Measurements from ENCODE around the gene COX19. TPM values are rescaled to one million over a fixed set of nuclear protein-coding genes. Genes with fewer than 3 reads are reported as not detected.

COX19 gene
- total RNA-seq, 1 donor = 10.9 TPM

DNA sequence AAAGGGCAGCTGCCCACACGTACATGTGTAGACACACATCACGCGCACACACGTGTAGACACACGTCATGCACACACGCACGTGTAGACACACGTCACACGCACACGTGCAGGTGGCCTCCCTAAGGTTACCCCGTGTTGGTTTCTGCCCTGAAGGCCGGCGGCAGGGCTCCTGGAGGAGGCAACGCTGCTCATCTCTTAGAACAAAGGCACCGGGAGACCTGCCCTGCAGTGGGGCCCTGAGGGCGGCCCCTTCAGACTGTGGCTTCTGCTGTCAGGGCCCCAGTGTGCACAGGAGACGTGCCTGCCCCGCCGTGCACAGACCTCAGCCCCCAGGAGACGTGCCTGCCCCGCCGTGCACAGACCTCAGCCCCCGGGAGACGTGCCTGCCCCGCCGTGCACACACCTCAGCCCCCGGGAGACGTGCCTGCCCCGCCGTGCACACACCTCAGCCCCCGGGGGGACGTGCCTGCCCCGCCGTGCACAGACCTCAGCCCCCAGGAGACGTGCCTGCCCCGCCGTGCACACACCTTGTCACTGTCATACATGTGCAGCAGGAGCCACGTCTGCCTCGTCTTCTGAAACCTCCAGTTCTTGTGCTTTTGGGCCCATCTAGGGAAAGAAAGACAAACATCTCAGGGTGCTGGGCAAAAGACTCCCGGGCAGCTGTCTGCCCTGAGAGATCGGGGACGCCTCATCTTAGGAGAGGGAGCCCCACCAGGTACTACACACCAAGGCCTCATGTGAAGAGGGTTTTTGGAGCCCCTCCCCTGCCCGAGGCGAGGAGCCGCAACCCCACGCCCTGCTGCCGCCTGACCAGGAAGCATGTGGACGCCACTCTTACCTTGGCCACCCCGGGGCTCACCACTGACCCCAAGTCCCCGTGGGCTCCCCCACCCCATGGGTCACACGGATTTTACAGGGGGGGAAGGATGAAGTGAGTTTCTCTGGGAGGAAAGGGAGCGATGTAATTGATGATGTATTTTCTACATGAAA, 24.9 kb upstream of the COX19 start:
- TF ChIP-seq, protein P1, sequence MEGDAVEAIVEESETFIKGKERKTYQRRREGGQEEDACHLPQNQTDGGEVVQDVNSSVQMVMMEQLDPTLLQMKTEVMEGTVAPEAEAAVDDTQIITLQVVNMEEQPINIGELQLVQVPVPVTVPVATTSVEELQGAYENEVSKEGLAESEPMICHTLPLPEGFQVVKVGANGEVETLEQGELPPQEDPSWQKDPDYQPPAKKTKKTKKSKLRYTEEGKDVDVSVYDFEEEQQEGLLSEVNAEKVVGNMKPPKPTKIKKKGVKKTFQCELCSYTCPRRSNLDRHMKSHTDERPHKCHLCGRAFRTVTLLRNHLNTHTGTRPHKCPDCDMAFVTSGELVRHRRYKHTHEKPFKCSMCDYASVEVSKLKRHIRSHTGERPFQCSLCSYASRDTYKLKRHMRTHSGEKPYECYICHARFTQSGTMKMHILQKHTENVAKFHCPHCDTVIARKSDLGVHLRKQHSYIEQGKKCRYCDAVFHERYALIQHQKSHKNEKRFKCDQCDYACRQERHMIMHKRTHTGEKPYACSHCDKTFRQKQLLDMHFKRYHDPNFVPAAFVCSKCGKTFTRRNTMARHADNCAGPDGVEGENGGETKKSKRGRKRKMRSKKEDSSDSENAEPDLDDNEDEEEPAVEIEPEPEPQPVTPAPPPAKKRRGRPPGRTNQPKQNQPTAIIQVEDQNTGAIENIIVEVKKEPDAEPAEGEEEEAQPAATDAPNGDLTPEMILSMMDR (IDR thresholded peaks at IDR 0.05; ENCODE audit: extremely low read depth, low read depth, low read length) = no peak
- no peaks in the 10 kb centered on the region for H3K9me3 ChIP-seq (ENCODE audit: low read depth, low read length)
- peaks cover 18% of the 10 kb centered on the region for H3K36me3 ChIP-seq (ENCODE audit: insufficient read depth, low read length)
- peaks cover 2% of the 10 kb centered on the region for H4K20me1 ChIP-seq (ENCODE audit: insufficient read depth, low read length)
- H3K4me1 ChIP-seq (ENCODE audit: insufficient read depth, low read length) = no peaks in the 10 kb centered on the region
- DNase-seq (ENCODE audit: insufficient read length, low spot score, missing footprints) = no peak
- H3K4me3 ChIP-seq (ENCODE audit: insufficient read depth, low read length) = no peak overlapping the region
- no peaks in the 10 kb centered on the region for H3K27me3 ChIP-seq (ENCODE audit: insufficient read depth, low read length)
- H3K79me2 ChIP-seq (ENCODE audit: insufficient read depth, low read length) = no peaks in the 10 kb centered on the region
- no peak overlapping the region for H3K27ac ChIP-seq (ENCODE audit: low read depth, low read length)
- no peak overlapping the region for H3K4me2 ChIP-seq (ENCODE audit: insufficient read depth, low read length)
- no peak overlapping the region for H2AFZ ChIP-seq (ENCODE audit: low read length)

DNA sequence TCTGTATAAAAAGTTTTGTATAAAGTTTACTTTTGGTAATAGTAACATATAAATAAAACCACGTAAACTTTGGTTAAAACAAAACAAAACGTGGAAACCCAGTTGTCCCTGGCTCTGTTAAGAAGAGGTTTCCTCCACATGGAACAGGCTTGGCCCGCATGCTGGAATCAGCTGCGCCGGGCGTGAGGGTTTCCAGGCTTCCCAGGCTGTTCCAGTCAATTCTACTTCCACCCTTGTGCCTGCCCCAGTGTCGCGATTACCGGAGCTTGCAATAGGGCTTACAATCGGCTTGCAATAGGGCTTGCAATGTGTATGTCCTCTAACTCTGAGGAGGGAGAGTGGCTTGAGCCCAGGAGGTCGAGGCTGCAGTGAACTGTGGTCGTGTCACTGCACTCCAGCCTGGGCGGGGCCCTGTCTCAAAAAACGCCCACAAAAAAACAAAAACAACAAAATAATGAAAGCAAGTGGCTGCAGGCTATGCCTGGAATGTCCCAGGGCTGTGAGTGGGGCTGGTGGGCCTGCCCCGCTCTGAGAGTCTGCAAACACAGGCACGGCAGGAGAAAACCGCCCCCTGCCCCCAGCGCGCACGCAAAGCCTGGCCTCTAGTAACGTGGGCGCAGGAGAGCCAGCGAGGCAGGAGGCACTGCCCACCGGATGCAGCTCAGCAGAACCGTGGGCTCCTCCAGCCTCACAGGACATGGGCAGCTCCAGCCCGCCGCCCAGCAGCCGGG, 24.0 kb upstream of the COX19 start:
- DNase-seq (ENCODE audit: insufficient read length, low spot score, missing footprints) = no peak
- H3K4me1 ChIP-seq (ENCODE audit: insufficient read depth, low read length) = no peaks in the 10 kb centered on the region
- H3K27me3 ChIP-seq (ENCODE audit: insufficient read depth, low read length) = no peaks in the 10 kb centered on the region
- H4K20me1 ChIP-seq (ENCODE audit: insufficient read depth, low read length) = peaks cover 5% of the 10 kb centered on the region
- H3K4me3 ChIP-seq (ENCODE audit: insufficient read depth, low read length) = no peak overlapping the region
- H3K36me3 ChIP-seq (ENCODE audit: insufficient read depth, low read length) = peaks cover 18% of the 10 kb centered on the region
- no peak overlapping the region for H3K4me2 ChIP-seq (ENCODE audit: insufficient read depth, low read length)
- H3K27ac ChIP-seq (ENCODE audit: low read depth, low read length) = no peak overlapping the region
- no peaks in the 10 kb centered on the region for H3K9me3 ChIP-seq (ENCODE audit: low read depth, low read length)
- TF ChIP-seq, protein P1 (IDR thresholded peaks at IDR 0.05; ENCODE audit: extremely low read depth, low read depth, low read length) = no peak
- no peak overlapping the region for H2AFZ ChIP-seq (ENCODE audit: low read length)
- H3K79me2 ChIP-seq (ENCODE audit: insufficient read depth, low read length) = no peaks in the 10 kb centered on the region

DNA sequence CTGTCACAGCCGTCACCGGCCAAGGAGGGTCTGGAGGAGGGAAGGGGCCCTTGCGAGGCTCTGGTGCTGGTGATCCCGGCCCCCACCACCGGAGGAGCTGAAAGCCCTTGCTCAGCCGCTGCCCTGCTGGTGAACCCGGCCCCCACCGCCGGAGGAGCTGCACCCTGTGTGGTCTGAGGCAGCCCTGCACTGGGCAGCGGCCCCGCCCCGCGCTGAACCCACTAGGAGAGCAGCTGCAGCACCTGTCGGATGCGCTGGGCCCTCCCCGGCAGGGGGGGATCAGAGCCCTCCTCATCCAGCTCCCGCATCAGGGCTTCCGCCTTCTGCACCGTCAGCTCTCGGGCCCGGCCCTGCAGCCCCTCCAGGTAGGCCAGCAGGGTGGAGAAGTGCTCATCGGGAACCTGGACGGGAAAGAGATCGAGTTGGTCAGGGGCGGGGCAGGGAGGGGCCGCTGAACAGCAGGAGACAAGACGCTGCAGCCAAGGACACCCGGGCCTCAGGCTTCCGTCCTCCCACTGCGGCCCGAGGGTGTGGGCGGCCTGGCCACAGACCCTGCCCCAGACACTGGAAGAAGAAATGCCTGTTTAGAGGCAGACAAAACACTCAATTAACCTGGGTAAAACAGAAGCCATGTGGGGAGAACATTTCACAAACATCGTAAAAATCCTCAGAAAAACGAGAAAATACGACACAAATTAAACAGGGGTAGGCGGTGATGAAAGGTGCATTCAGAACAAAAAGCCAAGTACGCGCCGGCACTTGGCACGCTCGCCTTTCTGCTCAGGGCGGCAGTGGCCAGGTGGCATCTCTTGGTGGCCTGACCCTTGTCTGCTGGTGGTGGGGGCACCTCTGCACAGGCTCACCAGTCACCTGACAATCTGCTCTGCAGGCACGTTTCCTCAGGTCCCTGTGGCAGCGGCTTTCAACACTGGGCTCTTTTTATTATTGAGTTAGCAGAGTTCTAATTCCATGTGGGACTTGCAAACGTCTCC, 22.4 kb upstream of the COX19 start:
- no peak overlapping the region for H2AFZ ChIP-seq (ENCODE audit: low read length)
- H3K4me1 ChIP-seq (ENCODE audit: insufficient read depth, low read length) = no peaks in the 10 kb centered on the region
- H3K27ac ChIP-seq (ENCODE audit: low read depth, low read length) = no peak overlapping the region
- peaks cover 13% of the 10 kb centered on the region for H4K20me1 ChIP-seq (ENCODE audit: insufficient read depth, low read length)
- H3K4me2 ChIP-seq (ENCODE audit: insufficient read depth, low read length) = no peak overlapping the region
- H3K36me3 ChIP-seq (ENCODE audit: insufficient read depth, low read length) = peaks cover 18% of the 10 kb centered on the region
- no peaks in the 10 kb centered on the region for H3K9me3 ChIP-seq (ENCODE audit: low read depth, low read length)
- H3K79me2 ChIP-seq (ENCODE audit: insufficient read depth, low read length) = no peaks in the 10 kb centered on the region
- no peaks in the 10 kb centered on the region for H3K27me3 ChIP-seq (ENCODE audit: insufficient read depth, low read length)
- no peak overlapping the region for H3K4me3 ChIP-seq (ENCODE audit: insufficient read depth, low read length)
- TF ChIP-seq, protein P1 (IDR thresholded peaks at IDR 0.05; ENCODE audit: extremely low read depth, low read depth, low read length) = no peak
- DNase-seq (ENCODE audit: insufficient read length, low spot score, missing footprints) = no peak

All from osteoblast (primary cell).